Activated naive CD4-positive, alpha-beta T cell treated with anti-CD3 and anti-CD28 coated beads, Interleukin-2, amount 10 ng/mL, durations not matched to agents 7 days and 5 days (primary cell): ENCODE data around the gene FRAS1.
"Not testable (repeated sequence)": the region's sequence is repeated elsewhere in the genome, so short reads cannot be mapped to it uniquely, and the experiment has no call there.

Experiments used
- CTCF ChIA-PET: fragments of 350-600 bp; sonication (Branson Sonifier 250); formaldehyde crosslinking; loops from one replicate; lab custom pipeline; 2021; ENCODE audit warnings: antibody characterized with exemption; lab: Charles Lee
- DNase-seq: peaks from one replicate; pipeline ENCODE4 v3.0.0-alpha.2; 2020
- H3K27ac Mint-ChIP-seq: one replicate; pipeline ENCODE4 v1.8.0; 2021; ENCODE audit warnings: mild to moderate bottlenecking, moderate library complexity, mixed read lengths
- H3K27me3 Mint-ChIP-seq: one replicate; pipeline ENCODE4 v1.8.0; 2021; ENCODE audit warnings: mild to moderate bottlenecking, mixed read lengths
- H3K36me3 Mint-ChIP-seq: one replicate; pipeline ENCODE4 v1.8.0; 2021; ENCODE audit warnings: mixed read lengths
- H3K4me1 Mint-ChIP-seq: one replicate; pipeline ENCODE4 v1.8.0; 2021; ENCODE audit warnings: mixed read lengths
- H3K4me3 Mint-ChIP-seq: one replicate; pipeline ENCODE4 v1.8.0; 2021; ENCODE audit warnings: mild to moderate bottlenecking, moderate library complexity, mixed read lengths
- H3K9me3 Mint-ChIP-seq: one replicate; pipeline ENCODE4 v1.8.0; 2021; ENCODE audit warnings: mixed read lengths

FRAS1 gene

GRCh38 chr4:78179196-78179595 is 122.1 kb downstream of the FRAS1 start:
- Mint-ChIP-seq H3K36me3 (no peaks in the 10 kb centered on the region), H3K4me1 (no peaks in the 10 kb centered on the region), H3K27me3 (no peaks in the 10 kb centered on the region), H3K9me3 (no peaks in the 10 kb centered on the region), H3K4me3 (no peak overlapping the region), H3K27ac (no peak overlapping the region)
- CTCF ChIA-PET: no interaction called here
- DNase-seq: no peak

GRCh38 chr4:78181681-78182234 is 124.6 kb downstream of the FRAS1 start:
- H3K9me3 Mint-ChIP-seq, H3K4me1 Mint-ChIP-seq, H3K27ac Mint-ChIP-seq, H3K36me3 Mint-ChIP-seq, H3K4me3 Mint-ChIP-seq, H3K27me3 Mint-ChIP-seq, CTCF ChIA-PET, DNase-seq: not testable (repeated sequence)

GRCh38 chr4:78184584-78184983 is 127.5 kb downstream of the FRAS1 start:
- Mint-ChIP-seq H3K36me3 (no peaks in the 10 kb centered on the region), H3K9me3 (no peaks in the 10 kb centered on the region), H3K4me3 (no peak overlapping the region), H3K4me1 (no peaks in the 10 kb centered on the region), H3K27ac (no peak overlapping the region), H3K27me3 (no peaks in the 10 kb centered on the region)
- DNase-seq: no peak
- CTCF ChIA-PET: no interaction called here

- CTCF ChIA-PET: no interaction called here
- Mint-ChIP-seq H3K4me1 (no peaks in the 10 kb centered on the region), H3K27ac (no peak overlapping the region), H3K4me3 (no peak overlapping the region), H3K36me3 (no peaks in the 10 kb centered on the region), H3K27me3 (no peaks in the 10 kb centered on the region), H3K9me3 (no peaks in the 10 kb centered on the region)
- no peak for DNase-seq
Observed at GRCh38 chr4:78185117-78185516, 128.0 kb downstream of the FRAS1 start.

- DNase-seq: no peak
- H3K4me3 Mint-ChIP-seq: no peak overlapping the region
- H3K4me1 Mint-ChIP-seq: no peaks in the 10 kb centered on the region
- no peaks in the 10 kb centered on the region for H3K27me3 Mint-ChIP-seq
- no peak overlapping the region for H3K27ac Mint-ChIP-seq
- H3K36me3 Mint-ChIP-seq: no peaks in the 10 kb centered on the region
- no peaks in the 10 kb centered on the region for H3K9me3 Mint-ChIP-seq
- CTCF ChIA-PET: interaction anchor here (0.7 kb wide), 1 partner anchor 328 kb away, joined by 3 read pairs; no protein-coding TSS in a partner anchor
Observed at GRCh38 chr4:78186597-78187543, 129.7 kb downstream of the FRAS1 start.

- CTCF ChIA-PET: no interaction called here
- Mint-ChIP-seq H3K4me1 (no peaks in the 10 kb centered on the region), H3K36me3 (no peaks in the 10 kb centered on the region), H3K9me3 (no peaks in the 10 kb centered on the region), H3K27ac (no peak overlapping the region), H3K27me3 (no peaks in the 10 kb centered on the region), H3K4me3 (no peak overlapping the region)
- no peak for DNase-seq
Observed at GRCh38 chr4:78190068-78190467, 132.9 kb downstream of the FRAS1 start.

GRCh38 chr4:78190595-78190994 is 133.5 kb downstream of the FRAS1 start:
- DNase-seq: no peak
- H3K27ac Mint-ChIP-seq: no peak overlapping the region
- H3K4me1 Mint-ChIP-seq: no peaks in the 10 kb centered on the region
- no peaks in the 10 kb centered on the region for H3K36me3 Mint-ChIP-seq
- no peak overlapping the region for H3K4me3 Mint-ChIP-seq
- H3K9me3 Mint-ChIP-seq: peaks cover under 1% of the 10 kb centered on the region
- CTCF ChIA-PET: no interaction called here
- no peaks in the 10 kb centered on the region for H3K27me3 Mint-ChIP-seq

- Mint-ChIP-seq H3K27me3 (no peaks in the 10 kb centered on the region), H3K4me3 (no peak overlapping the region), H3K9me3 (peaks cover 2% of the 10 kb centered on the region), H3K36me3 (no peaks in the 10 kb centered on the region), H3K27ac (no peak overlapping the region), H3K4me1 (no peaks in the 10 kb centered on the region)
- DNase-seq: no peak
- CTCF ChIA-PET: no interaction called here
Observed at GRCh38 chr4:78197947-78198346, 140.8 kb downstream of the FRAS1 start.

GRCh38 chr4:78199984-78200383 is 142.9 kb downstream of the FRAS1 start:
- CTCF ChIA-PET: no interaction called here
- no peak for DNase-seq
- H3K4me1 Mint-ChIP-seq: no peaks in the 10 kb centered on the region
- H3K27me3 Mint-ChIP-seq: peaks cover 4% of the 10 kb centered on the region
- H3K9me3 Mint-ChIP-seq: peaks cover 2% of the 10 kb centered on the region
- no peak overlapping the region for H3K4me3 Mint-ChIP-seq
- H3K27ac Mint-ChIP-seq: no peak overlapping the region
- H3K36me3 Mint-ChIP-seq: no peaks in the 10 kb centered on the region

GRCh38 chr4:78200949-78201348 is 143.8 kb downstream of the FRAS1 start:
- H3K4me3 Mint-ChIP-seq: no peak overlapping the region
- H3K27ac Mint-ChIP-seq: no peak overlapping the region
- H3K36me3 Mint-ChIP-seq: no peaks in the 10 kb centered on the region
- CTCF ChIA-PET: no interaction called here
- no peaks in the 10 kb centered on the region for H3K4me1 Mint-ChIP-seq
- no peaks in the 10 kb centered on the region for H3K9me3 Mint-ChIP-seq
- peaks cover 7% of the 10 kb centered on the region for H3K27me3 Mint-ChIP-seq
- DNase-seq: no peak

- CTCF ChIA-PET: no interaction called here
- Mint-ChIP-seq H3K4me3 (no peak overlapping the region), H3K27me3 (peaks cover 7% of the 10 kb centered on the region)
Observed at GRCh38 chr4:78204176-78204575, 147.1 kb downstream of the FRAS1 start.

GRCh38 chr4:78205591-78205990 is 148.5 kb downstream of the FRAS1 start:
- no peak for DNase-seq
- H3K27ac Mint-ChIP-seq: no peak overlapping the region
- H3K4me3 Mint-ChIP-seq: no peak overlapping the region
- no peaks in the 10 kb centered on the region for H3K4me1 Mint-ChIP-seq
- no peaks in the 10 kb centered on the region for H3K9me3 Mint-ChIP-seq
- H3K27me3 Mint-ChIP-seq: peaks cover 7% of the 10 kb centered on the region
- CTCF ChIA-PET: interaction anchor here (1.1 kb wide), 1 partner anchor 50 kb away, joined by 3 read pairs; no protein-coding TSS in a partner anchor
- H3K36me3 Mint-ChIP-seq: no peaks in the 10 kb centered on the region

More at GRCh38 chr4:78204176-78204575, 147.1 kb downstream of the FRAS1 start:
- DNase-seq: no peak
- no peak overlapping the region for H3K27ac Mint-ChIP-seq
- no peaks in the 10 kb centered on the region for H3K36me3 Mint-ChIP-seq
- H3K9me3 Mint-ChIP-seq: no peaks in the 10 kb centered on the region
- no peaks in the 10 kb centered on the region for H3K4me1 Mint-ChIP-seq

- Mint-ChIP-seq H3K27ac (no peak overlapping the region), H3K4me3 (no peak overlapping the region), H3K9me3 (no peaks in the 10 kb centered on the region), H3K27me3 (peaks cover 7% of the 10 kb centered on the region), H3K36me3 (no peaks in the 10 kb centered on the region), H3K4me1 (no peaks in the 10 kb centered on the region)
- CTCF ChIA-PET: no interaction called here
- DNase-seq: no peak
Observed at GRCh38 chr4:78207541-78207940, 150.4 kb downstream of the FRAS1 start.

GRCh38 chr4:78207951-78208350 is 150.8 kb downstream of the FRAS1 start:
- H3K27me3 Mint-ChIP-seq: peaks cover 7% of the 10 kb centered on the region
- CTCF ChIA-PET: interaction anchor here (1.5 kb wide), 1 partner anchor 23 kb away, joined by 4 read pairs; no protein-coding TSS in a partner anchor
- no peaks in the 10 kb centered on the region for H3K36me3 Mint-ChIP-seq
- no peak for DNase-seq
- no peaks in the 10 kb centered on the region for H3K9me3 Mint-ChIP-seq
- no peak overlapping the region for H3K4me3 Mint-ChIP-seq
- H3K4me1 Mint-ChIP-seq: no peaks in the 10 kb centered on the region
- no peak overlapping the region for H3K27ac Mint-ChIP-seq

GRCh38 chr4:78208896-78209295 is 151.8 kb downstream of the FRAS1 start:
- CTCF ChIA-PET: interaction anchor here (1.5 kb wide), 1 partner anchor 22 kb away, joined by 4 read pairs; no protein-coding TSS in a partner anchor
- peak overlapping the region; percentile 33 for H3K27ac Mint-ChIP-seq
- H3K4me1 Mint-ChIP-seq, H3K4me3 Mint-ChIP-seq, H3K27me3 Mint-ChIP-seq, H3K36me3 Mint-ChIP-seq, DNase-seq, H3K9me3 Mint-ChIP-seq: not testable (repeated sequence)
